Vagina (tissue), 2 donors: ENCODE measurements around the gene ZMYND8. TPM values are rescaled to one million over a fixed set of nuclear protein-coding genes. Genes with fewer than 3 reads are reported as not detected.

ENCODE experiments used
- DNase-seq, 2 donors: peaks; one replicate each; pipeline ENCODE4 v3.0.0-alpha.2; 2017; ENCODE audit errors: extremely low spot score in 2 of 2
- H3K27ac ChIP-seq: fragments of 200-600 bp; sonication (generic); one replicate; pipeline ENCODE4 v1.5.1; 2019
- H3K27me3 ChIP-seq: fragments of 200-600 bp; sonication (generic); one replicate; pipeline ENCODE4 v1.5.1; 2019
- H3K36me3 ChIP-seq, 2 donors: fragments of 200-600 bp; sonication (generic); one replicate each; pipeline ENCODE4 v1.5.1; 2017 to 2019
- H3K4me1 ChIP-seq: fragments of 200-600 bp; sonication (generic); one replicate; pipeline ENCODE4 v1.5.1; 2019
- H3K4me3 ChIP-seq, 2 donors: fragments of 200-600 bp; sonication (generic); 1 replicate in 1 of 2; 2 replicates in 1 of 2; pipeline ENCODE4 v1.5.1; 2016 to 2019
- H3K9me3 ChIP-seq: fragments of 200-600 bp; sonication (generic); one replicate; pipeline ENCODE4 v1.5.1; 2019
- POLR2A ChIP-seq, 2 donors: fragments of 450-650 bp; IDR thresholded peaks; one replicate each; pipeline ENCODE4 v1.6.1; 2017; ENCODE audit warnings: antibody characterized with exemption in 2 of 2, mild to moderate bottlenecking in 2 of 2, moderate library complexity in 2 of 2
- POLR2AphosphoS5 ChIP-seq, 2 donors: sonication (generic); formaldehyde crosslinking; IDR thresholded peaks; one replicate each; pipeline ENCODE4 v1.9.0; 2017; ENCODE audit warnings: antibody characterized with exemption in 2 of 2, mild to moderate bottlenecking in 2 of 2, low read depth in 1 of 2; ENCODE audit not compliant: insufficient read depth in 1 of 2
- intact Hi-C: fragments of 100-400 bp; cut with DNase I; formaldehyde crosslinking; loops from one replicate; pipeline ENCODE4 v1.15.1; 2023
- total RNA-seq: library from RNA; depleted of rRNA; stranded (reverse); fragments of >200 nt; gene quantifications from one replicate; pipeline ENCODE4 v1.2.3, GENCODE V29; 2016
- TF ChIP-seq, protein P1 (sequence below), 3 experiments: fragments of 450-650 bp in 2 of 3; fragments of 200-600 bp in 1 of 3; sonication (generic) in 1 of 3; IDR thresholded peaks; one replicate each; pipeline ENCODE4 v1.5.1; 2017 to 2019; ENCODE audit warnings: antibody characterized with exemption in 3 of 3, mild to moderate bottlenecking in 2 of 3, moderate library complexity in 2 of 3

The ZMYND8 gene
- total RNA-seq, 1 donor from 2014 or later = 91.1 TPM

DNA sequence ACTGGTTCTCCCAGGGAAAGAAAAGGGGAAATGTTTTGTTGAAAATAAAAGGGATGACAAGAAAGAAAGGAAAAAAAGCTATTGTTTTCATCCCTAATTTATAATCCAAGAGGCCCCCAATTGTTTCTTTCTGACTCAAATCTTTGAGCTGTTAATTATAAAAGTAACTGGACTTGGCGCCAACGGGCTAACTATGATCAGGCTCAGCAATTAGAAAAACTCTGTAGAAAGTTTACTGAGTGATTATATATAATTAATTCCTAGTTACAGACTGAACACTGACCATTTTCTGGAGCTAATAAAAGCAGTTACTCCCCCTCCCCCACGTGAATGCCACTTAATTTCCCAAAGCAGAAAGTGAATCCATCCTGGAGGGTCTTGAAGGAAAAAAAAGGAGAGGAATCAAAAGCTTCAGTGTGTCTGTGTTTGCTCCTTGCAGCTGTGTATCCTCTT is 3.2 kb downstream of the ZMYND8 start:
- no peaks in the 10 kb centered on the region for H3K9me3 ChIP-seq
- no peaks in the 10 kb centered on the region for H3K36me3 ChIP-seq
- peak overlapping the region in 1 of 2 donors; percentile 12 for H3K4me3 ChIP-seq
- H3K4me1 ChIP-seq = peaks cover 100% of the 10 kb centered on the region
- peak overlapping the region; percentile 99 for H3K27ac ChIP-seq
- no peak for DNase-seq
- H3K27me3 ChIP-seq = no peaks in the 10 kb centered on the region
- TF ChIP-seq, protein P1, sequence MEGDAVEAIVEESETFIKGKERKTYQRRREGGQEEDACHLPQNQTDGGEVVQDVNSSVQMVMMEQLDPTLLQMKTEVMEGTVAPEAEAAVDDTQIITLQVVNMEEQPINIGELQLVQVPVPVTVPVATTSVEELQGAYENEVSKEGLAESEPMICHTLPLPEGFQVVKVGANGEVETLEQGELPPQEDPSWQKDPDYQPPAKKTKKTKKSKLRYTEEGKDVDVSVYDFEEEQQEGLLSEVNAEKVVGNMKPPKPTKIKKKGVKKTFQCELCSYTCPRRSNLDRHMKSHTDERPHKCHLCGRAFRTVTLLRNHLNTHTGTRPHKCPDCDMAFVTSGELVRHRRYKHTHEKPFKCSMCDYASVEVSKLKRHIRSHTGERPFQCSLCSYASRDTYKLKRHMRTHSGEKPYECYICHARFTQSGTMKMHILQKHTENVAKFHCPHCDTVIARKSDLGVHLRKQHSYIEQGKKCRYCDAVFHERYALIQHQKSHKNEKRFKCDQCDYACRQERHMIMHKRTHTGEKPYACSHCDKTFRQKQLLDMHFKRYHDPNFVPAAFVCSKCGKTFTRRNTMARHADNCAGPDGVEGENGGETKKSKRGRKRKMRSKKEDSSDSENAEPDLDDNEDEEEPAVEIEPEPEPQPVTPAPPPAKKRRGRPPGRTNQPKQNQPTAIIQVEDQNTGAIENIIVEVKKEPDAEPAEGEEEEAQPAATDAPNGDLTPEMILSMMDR (IDR thresholded peaks at IDR 0.05) = no peak
- TF ChIP-seq POLR2A (IDR thresholded peaks at IDR 0.05) = no peak
- TF ChIP-seq POLR2AphosphoS5 (IDR thresholded peaks at IDR 0.05; ENCODE audit: insufficient read depth in 1 of 2, low read depth in 1 of 2) = no peak
- intact Hi-C loops = no loop called here

DNA sequence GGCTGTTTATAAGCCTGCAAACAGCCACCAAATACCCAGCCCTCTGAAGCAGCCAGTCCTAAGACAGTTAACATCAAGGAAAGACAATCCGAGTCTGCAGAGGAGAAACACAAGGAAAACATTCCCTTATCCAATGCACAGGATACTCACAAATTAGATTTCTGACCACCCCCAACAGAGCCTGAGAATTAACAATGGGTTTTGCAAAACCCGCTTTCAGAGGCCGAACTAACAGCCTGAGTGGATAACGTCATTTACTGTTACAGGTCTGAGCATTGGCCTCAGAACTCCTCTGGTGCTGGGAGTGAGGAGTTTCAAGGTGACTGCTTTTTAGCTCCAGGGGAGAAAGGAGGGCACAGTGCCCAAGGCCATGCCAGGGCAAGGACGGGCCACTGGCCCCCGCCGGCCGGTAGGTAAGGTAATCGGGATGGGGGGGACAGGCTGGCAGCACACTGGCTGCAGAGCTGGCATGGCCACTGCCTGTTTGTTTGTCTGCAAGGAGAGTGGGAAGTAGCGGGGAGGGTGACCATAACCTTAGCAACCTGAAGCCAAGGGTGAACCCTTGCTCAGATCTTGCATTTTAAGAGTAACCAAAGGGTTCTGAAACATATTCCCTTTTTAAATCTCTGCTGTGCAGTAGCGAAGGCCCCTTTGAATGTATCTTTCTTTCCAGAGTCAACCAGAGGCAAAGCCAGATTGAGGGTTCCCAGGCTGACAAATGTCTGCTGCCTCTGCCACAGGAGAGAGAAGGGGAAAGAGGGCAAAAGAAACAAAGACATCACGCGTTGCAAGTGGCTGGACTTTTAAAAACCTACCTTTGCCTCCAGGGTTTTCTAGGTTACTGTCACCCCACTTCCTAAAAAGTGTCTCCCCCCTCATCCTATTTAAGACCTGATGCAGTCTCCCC is 3.9 kb downstream of the ZMYND8 start:
- peak overlapping the region; percentile 99 for H3K27ac ChIP-seq
- no peaks in the 10 kb centered on the region for H3K27me3 ChIP-seq
- H3K4me1 ChIP-seq = peaks cover 96% of the 10 kb centered on the region
- intact Hi-C loops = no loop called here
- no peak for DNase-seq
- H3K4me3 ChIP-seq = peak overlapping the region; percentile 12 to 37
- no peaks in the 10 kb centered on the region for H3K36me3 ChIP-seq
- TF ChIP-seq, protein P1 (IDR thresholded peaks at IDR 0.05) = no peak
- peak in 1 of 2 donors; percentile 58 for TF ChIP-seq POLR2AphosphoS5 (IDR thresholded peaks at IDR 0.05; ENCODE audit: insufficient read depth in 1 of 2, low read depth in 1 of 2)
- H3K9me3 ChIP-seq = no peaks in the 10 kb centered on the region

GRCh38 chr20:47351643-47352331 is 4.7 kb downstream of the ZMYND8 start:
- intact Hi-C loops = no loop called here

DNA sequence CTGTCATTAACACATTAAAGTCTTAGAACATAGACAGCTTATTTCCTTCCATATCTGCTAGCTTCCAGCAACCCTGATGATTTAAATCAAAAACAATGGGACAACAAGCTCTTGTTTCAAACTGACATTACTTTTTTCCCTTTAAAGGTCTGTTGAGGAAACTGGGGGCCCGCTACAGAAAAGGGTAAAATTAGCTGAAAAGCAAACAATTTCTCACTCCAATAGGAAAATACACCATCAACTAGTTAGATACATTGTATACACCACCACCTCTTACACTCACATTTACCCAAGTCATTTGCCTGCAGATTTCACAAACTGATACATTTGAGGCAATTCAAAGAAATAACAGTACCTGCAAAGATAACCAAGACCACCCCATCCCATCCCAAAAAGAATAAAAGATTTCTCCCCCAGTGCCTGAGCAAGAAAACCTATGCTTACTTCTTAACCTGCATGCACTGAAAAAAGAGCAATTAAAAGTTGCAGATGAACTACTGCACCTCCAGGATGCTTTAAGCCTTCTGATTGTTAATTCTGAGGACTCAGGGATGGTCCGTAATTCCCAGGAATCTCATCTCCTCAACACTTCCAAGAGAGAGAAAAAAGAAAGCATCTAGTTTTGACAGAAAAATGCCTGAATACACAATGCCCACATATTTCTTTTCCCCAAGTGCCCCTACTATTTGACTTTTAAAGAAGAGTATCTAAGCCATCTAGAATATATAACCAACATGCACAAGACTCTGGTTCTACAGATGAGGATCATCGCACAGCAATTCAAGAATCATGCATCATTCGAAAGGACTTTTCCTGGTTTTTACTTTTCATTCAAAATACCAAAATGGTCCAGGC is 5.6 kb downstream of the ZMYND8 start:
- TF ChIP-seq, protein P1 (IDR thresholded peaks at IDR 0.05) = no peak
- TF ChIP-seq POLR2AphosphoS5 (IDR thresholded peaks at IDR 0.05; ENCODE audit: insufficient read depth in 1 of 2, low read depth in 1 of 2) (no peak), POLR2A (IDR thresholded peaks at IDR 0.05) (no peak)
- Histone ChIP-seq H3K4me3 (peak overlapping the region in 1 of 2 donors; percentile 0), H3K9me3 (no peaks in the 10 kb centered on the region), H3K4me1 (peaks cover 79% of the 10 kb centered on the region), H3K27ac (peak overlapping the region; percentile 99), H3K27me3 (no peaks in the 10 kb centered on the region), H3K36me3 (no peaks in the 10 kb centered on the region)
- DNase-seq = no peak
- intact Hi-C loops = no loop called here

More at GRCh38 chr20:47351643-47352331, 4.7 kb downstream of the ZMYND8 start:
- Histone ChIP-seq H3K27me3 (no peaks in the 10 kb centered on the region), H3K9me3 (no peaks in the 10 kb centered on the region), H3K4me3 (peak overlapping the region; percentile 12 to 37), H3K4me1 (peaks cover 88% of the 10 kb centered on the region), H3K27ac (peak overlapping the region; percentile 99), H3K36me3 (no peaks in the 10 kb centered on the region)
- TF ChIP-seq POLR2AphosphoS5 (IDR thresholded peaks at IDR 0.05; ENCODE audit: insufficient read depth in 1 of 2, low read depth in 1 of 2) = no peak
- no peak for TF ChIP-seq POLR2A (IDR thresholded peaks at IDR 0.05)
- TF ChIP-seq, protein P1 (IDR thresholded peaks at IDR 0.05) = no peak
- DNase-seq = no peak
